Sigmoid colon (tissue), 7 donors: Measurements from ENCODE around the gene LSR. TPM values are rescaled to one million over a fixed set of nuclear protein-coding genes. Genes with fewer than 3 reads are reported as not detected.

Experiments
- DNase-seq: peaks from one replicate; pipeline ENCODE4 v3.0.0-alpha.2; 2019
- H3K27ac ChIP-seq, 4 donors: fragments of 200-600 bp; sonication (generic); one replicate each; pipeline ENCODE4 v1.5.1; 2016 to 2019; ENCODE audit warnings: mild to moderate bottlenecking in 1 of 4
- H3K27me3 ChIP-seq, 3 donors: fragments of 200-600 bp; sonication (generic); one replicate each; pipeline ENCODE4 v1.5.1; 2019; ENCODE audit warnings: mild to moderate bottlenecking in 1 of 3
- H3K36me3 ChIP-seq, 4 donors: fragments of 200-600 bp; sonication (generic); one replicate each; pipeline ENCODE4 v1.5.1; 2016 to 2019
- H3K4me1 ChIP-seq, 4 donors: fragments of 200-600 bp; sonication (generic); one replicate each; pipeline ENCODE4 v1.5.1; 2017 to 2019
- H3K4me3 ChIP-seq, 4 donors: fragments of 200-600 bp; sonication (generic); one replicate each; pipeline ENCODE4 v1.5.1; 2017 to 2019; ENCODE audit warnings: mild to moderate bottlenecking in 2 of 4, moderate library complexity in 1 of 4
- H3K9me3 ChIP-seq, 4 donors: fragments of 200-600 bp in 3 of 4; sonication (generic) in 3 of 4; one replicate each; pipeline versions ENCODE4 v1.5.1 to v1.6.1; 2013 to 2019
- CTCF ChIP-seq, 4 experiments: fragments of 450-650 bp in 3 of 4; fragments of 200-600 bp in 1 of 4; IDR thresholded peaks; one replicate each; pipeline ENCODE4 v1.5.1; 2016 to 2019; ENCODE audit warnings: antibody characterized with exemption in 4 of 4, mild to moderate bottlenecking in 3 of 4, moderate library complexity in 2 of 4
- EP300 ChIP-seq, 4 donors: sonication (generic); formaldehyde crosslinking; IDR thresholded peaks; one replicate each; pipeline ENCODE4 v1.6.1; 2017; ENCODE audit warnings: antibody characterized with exemption in 4 of 4
- POLR2A ChIP-seq, 2 donors: fragments of 450-650 bp; IDR thresholded peaks; one replicate each; pipeline ENCODE4 v1.6.1; 2016; ENCODE audit warnings: antibody characterized with exemption in 2 of 2, mild to moderate bottlenecking in 2 of 2, moderate library complexity in 2 of 2
- POLR2AphosphoS5 ChIP-seq, 4 donors: sonication (generic); formaldehyde crosslinking; IDR thresholded peaks; one replicate each; pipeline ENCODE4 v1.6.1; 2017; ENCODE audit warnings: antibody characterized with exemption in 4 of 4
- WGBS, 2 donors: extraction: QIAGEN DNeasy Blood & Tissue Kit; methylation state at CpG; one replicate each; pipeline ENCODE4 v1.1.7; 2013; 5-methylcytosine and 5-hydroxymethylcytosine counted together
- intact Hi-C: fragments of 100-400 bp; cut with DNase I; formaldehyde crosslinking; loops from one replicate; pipeline ENCODE4 v1.15.1; 2023
- polyA plus RNA-seq, 3 donors: library from polyadenylated mRNA; stranded (reverse); fragments of 200-250 nt; gene quantifications; one replicate each; pipeline ENCODE4 v1.2.3, GENCODE V29; 2013
- total RNA-seq, 4 donors: library from RNA; depleted of rRNA; stranded (reverse); fragments of >200 nt; gene quantifications; one replicate each; pipeline ENCODE4 v1.1.0, GENCODE V29; 2016
- donor health status: healthy with polysubstance abuse.
- donor health status: Bipolar disorder and iron deficiency.
- donor health status: healthy.

Gene LSR
- total and polyA plus RNA-seq, 7 donors, result 0.68 to 218 (median 3.6) TPM

GRCh38 chr19:35297515-35297848 is 48.7 kb downstream of the LSR start:
- intact Hi-C loops, result no loop called here
- no peak for DNase-seq
- 93 to 95% methylated on average over 3 of the region's 3 CpGs for WGBS, 2 donors
- no peak for TF ChIP-seq POLR2AphosphoS5 (IDR thresholded peaks at IDR 0.05)
- no peak for TF ChIP-seq CTCF (IDR thresholded peaks at IDR 0.05)
- no peak for TF ChIP-seq EP300 (IDR thresholded peaks at IDR 0.05)
- TF ChIP-seq POLR2A (IDR thresholded peaks at IDR 0.05), result no peak
- Histone ChIP-seq H3K4me1 (no peaks in the 10 kb centered on the region), H3K27me3 (peaks cover 8 to 66% (median 31%) of the 10 kb centered on the region in 3 donors), H3K9me3 (no peaks in the 10 kb centered on the region), H3K4me3 (no peak overlapping the region), H3K36me3 (no peaks in the 10 kb centered on the region), H3K27ac (no peak overlapping the region)

- Histone ChIP-seq H3K27me3 (peaks cover 8 to 64% (median 30%) of the 10 kb centered on the region in 3 donors), H3K27ac (no peak overlapping the region), H3K4me3 (no peak overlapping the region), H3K4me1 (no peaks in the 10 kb centered on the region), H3K9me3 (no peaks in the 10 kb centered on the region), H3K36me3 (no peaks in the 10 kb centered on the region)
- intact Hi-C loops, result no loop called here
- no peak for DNase-seq
- 92 to 97% methylated on average over 2 of the region's 2 CpGs for WGBS, 2 donors
- TF ChIP-seq EP300 (IDR thresholded peaks at IDR 0.05) (no peak), CTCF (IDR thresholded peaks at IDR 0.05) (no peak)
These were observed 49.1 kb downstream of the LSR start for GRCh38 chr19:35297922-35298321.

- Histone ChIP-seq H3K9me3 (no peaks in the 10 kb centered on the region), H3K4me1 (no peaks in the 10 kb centered on the region), H3K4me3 (no peak overlapping the region), H3K27ac (no peak overlapping the region), H3K36me3 (no peaks in the 10 kb centered on the region), H3K27me3 (peaks cover 8 to 58% (median 23%) of the 10 kb centered on the region in 3 donors)
- no peak for TF ChIP-seq EP300 (IDR thresholded peaks at IDR 0.05)
- TF ChIP-seq CTCF (IDR thresholded peaks at IDR 0.05), result no peak
- TF ChIP-seq POLR2AphosphoS5 (IDR thresholded peaks at IDR 0.05), result no peak
- TF ChIP-seq POLR2A (IDR thresholded peaks at IDR 0.05), result no peak
- intact Hi-C loops, result no loop called here
- 92 to 95% methylated on average over 5 of the region's 5 CpGs for WGBS, 2 donors
- no peak for DNase-seq
These were observed 49.8 kb downstream of the LSR start for GRCh38 chr19:35298561-35298972.

GRCh38 chr19:35299523-35300338 is 50.9 kb downstream of the LSR start:
- Histone ChIP-seq H3K4me3 (no peak overlapping the region), H3K27me3 (peaks cover 8 to 57% (median 19%) of the 10 kb centered on the region in 3 donors), H3K27ac (no peak overlapping the region), H3K4me1 (no peaks in the 10 kb centered on the region), H3K9me3 (no peaks in the 10 kb centered on the region), H3K36me3 (no peaks in the 10 kb centered on the region)
- DNase-seq, result no peak
- no peak for TF ChIP-seq CTCF (IDR thresholded peaks at IDR 0.05)
- no peak for TF ChIP-seq POLR2A (IDR thresholded peaks at IDR 0.05)
- TF ChIP-seq POLR2AphosphoS5 (IDR thresholded peaks at IDR 0.05), result no peak
- TF ChIP-seq EP300 (IDR thresholded peaks at IDR 0.05), result no peak
- intact Hi-C loops, result no loop called here
- WGBS, 2 donors, result 52 to 66% methylated on average over 55 of the region's 55 CpGs

- intact Hi-C loops, result no loop called here
- Histone ChIP-seq H3K9me3 (no peaks in the 10 kb centered on the region), H3K27me3 (peaks cover 8 to 58% (median 25%) of the 10 kb centered on the region in 3 donors), H3K27ac (no peak overlapping the region), H3K4me3 (no peak overlapping the region), H3K36me3 (no peaks in the 10 kb centered on the region), H3K4me1 (no peaks in the 10 kb centered on the region)
- WGBS, 2 donors, result 78 to 79% methylated on average over 10 of the region's 10 CpGs
- TF ChIP-seq CTCF (IDR thresholded peaks at IDR 0.05) (no peak), POLR2AphosphoS5 (IDR thresholded peaks at IDR 0.05) (no peak), POLR2A (IDR thresholded peaks at IDR 0.05) (no peak), EP300 (IDR thresholded peaks at IDR 0.05) (no peak)
- no peak for DNase-seq
These were observed 51.5 kb downstream of the LSR start for GRCh38 chr19:35300339-35300649.
